Epithelial cell of prostate (primary cell): ENCODE data around the gene XAF1.
"Not testable (repeated sequence)": the region's sequence is repeated elsewhere in the genome, so short reads cannot be mapped to it uniquely, and the experiment has no call there.

ENCODE experiments used
- DNase-seq: peaks from one replicate; pipeline ENCODE4 v3.0.0-alpha.2; 2011; ENCODE audit warnings: low read depth, low spot score
- H3K27ac ChIP-seq: fragments of 450-650 bp; 2 replicates; pipeline ENCODE4 v1.5.1; 2017; ENCODE audit warnings: mild to moderate bottlenecking

The XAF1 gene

GRCh38 chr17:6755731-6756184, at the start of gene XAF1:
TSS of gene XAF1 (plus strand) at chr17:6756046. CDS start at chr17:6756079, 33 bp downstream.
- no peak within 1 kb of the TSS for H3K27ac ChIP-seq
- no peak for DNase-seq

- DNase-seq, result no peak
- H3K27ac ChIP-seq, result no peak overlapping the region
Observed at GRCh38 chr17:6706499-6706898, 49.3 kb upstream of the XAF1 start.

- H3K27ac ChIP-seq, result no peak overlapping the region
- DNase-seq, result no peak
Observed at GRCh38 chr17:6706996-6707395, 48.9 kb upstream of the XAF1 start.

GRCh38 chr17:6708357-6708961, 47.4 kb upstream of the XAF1 start:
- H3K27ac ChIP-seq, result no peak overlapping the region
- no peak for DNase-seq

- no peak for DNase-seq
- H3K27ac ChIP-seq, result no peak overlapping the region
Observed at GRCh38 chr17:6710317-6710716, 45.5 kb upstream of the XAF1 start.

- DNase-seq, result no peak
Observed at GRCh38 chr17:6711081-6711674, 44.7 kb upstream of the XAF1 start.

GRCh38 chr17:6711681-6712057, 44.2 kb upstream of the XAF1 start:
- H3K27ac ChIP-seq, result peak overlapping the region; percentile 48
- no peak for DNase-seq

More at GRCh38 chr17:6711081-6711674, 44.7 kb upstream of the XAF1 start:
- no peak overlapping the region for H3K27ac ChIP-seq

GRCh38 chr17:6712058-6712853, 43.6 kb upstream of the XAF1 start:
- peak; percentile 36 for DNase-seq
- peak overlapping the region; percentile 48 for H3K27ac ChIP-seq

- peak overlapping the region; percentile 48 for H3K27ac ChIP-seq
- no peak for DNase-seq
Observed at GRCh38 chr17:6712854-6713129, 43.1 kb upstream of the XAF1 start.

- DNase-seq, result no peak
- H3K27ac ChIP-seq, result peak within 1 kb of the TSS; percentile 48
Observed at GRCh38 chr17:6713130-6713917, 42.5 kb upstream of the XAF1 start, which contains the start of gene SLC13A5. TSS of gene SLC13A5 (minus strand) at chr17:6713369. CDS start at chr17:6713333, 36 bp downstream.

- no peak for DNase-seq
- H3K27ac ChIP-seq, result no peak overlapping the region
Observed at GRCh38 chr17:6713918-6714271, 42.0 kb upstream of the XAF1 start.

GRCh38 chr17:6714315-6714874, 41.5 kb upstream of the XAF1 start:
- DNase-seq, result no peak
- H3K27ac ChIP-seq, result no peak overlapping the region

- no peak for DNase-seq
- no peak overlapping the region for H3K27ac ChIP-seq
Observed at GRCh38 chr17:6716736-6717135, 39.1 kb upstream of the XAF1 start.

- no peak overlapping the region for H3K27ac ChIP-seq
- DNase-seq, result no peak
Observed at GRCh38 chr17:6721744-6722143, 34.1 kb upstream of the XAF1 start.

- H3K27ac ChIP-seq, result no peak overlapping the region
- no peak for DNase-seq
Observed at GRCh38 chr17:6724009-6724408, 31.8 kb upstream of the XAF1 start.

- DNase-seq, result no peak
- no peak overlapping the region for H3K27ac ChIP-seq
Observed at GRCh38 chr17:6729531-6729930, 26.3 kb upstream of the XAF1 start.

- not testable (repeated sequence) for H3K27ac ChIP-seq, DNase-seq
Observed at GRCh38 chr17:6746665-6747064, 9.2 kb upstream of the XAF1 start.

GRCh38 chr17:6748617-6749016, 7.2 kb upstream of the XAF1 start:
- H3K27ac ChIP-seq, result no peak overlapping the region
- no peak for DNase-seq

- no peak overlapping the region for H3K27ac ChIP-seq
- no peak for DNase-seq
Observed at GRCh38 chr17:6749519-6749918, 6.3 kb upstream of the XAF1 start.

- peak; percentile 68 for DNase-seq
- H3K27ac ChIP-seq, result peak overlapping the region; percentile 93
Observed at GRCh38 chr17:6752068-6752909, 3.6 kb upstream of the XAF1 start.
